Measurements from ENCODE around the gene MAP3K20.
"Not testable (repeated sequence)": the region's sequence is repeated elsewhere in the genome, so short reads cannot be mapped to it uniquely, and the experiment has no call there.

MAP3K20 gene

GRCh38 chr2:173159791-173160463 lies 84.3 kb downstream of the MAP3K20 start:
- H3K4me3 ChIP-seq (ENCODE audit: low read length) = no peak overlapping the region
- no peak for TF ChIP-seq CTCF (conservative IDR thresholded peaks at IDR 0.05; ENCODE audit: low read depth, low read length)
- peak; percentile 87 for DNase-seq (ENCODE audit: low read depth)

GRCh38 chr2:173160618-173161017 lies 85.0 kb downstream of the MAP3K20 start:
- no peak for DNase-seq (ENCODE audit: low read depth)
- TF ChIP-seq CTCF (conservative IDR thresholded peaks at IDR 0.05; ENCODE audit: low read depth, low read length) = no peak
- H3K4me3 ChIP-seq (ENCODE audit: low read length) = no peak overlapping the region

- no peak overlapping the region for H3K4me3 ChIP-seq (ENCODE audit: low read length)
- peak; percentile 49 for DNase-seq (ENCODE audit: low read depth)
- no peak for TF ChIP-seq CTCF (conservative IDR thresholded peaks at IDR 0.05; ENCODE audit: low read depth, low read length)
Observed at GRCh38 chr2:173161040-173161439, 85.4 kb downstream of the MAP3K20 start.

GRCh38 chr2:173161507-173161906 lies 85.9 kb downstream of the MAP3K20 start:
- DNase-seq (ENCODE audit: low read depth) = no peak
- no peak overlapping the region for H3K4me3 ChIP-seq (ENCODE audit: low read length)
- no peak for TF ChIP-seq CTCF (conservative IDR thresholded peaks at IDR 0.05; ENCODE audit: low read depth, low read length)

GRCh38 chr2:173163357-173163756 lies 87.7 kb downstream of the MAP3K20 start:
- not testable (repeated sequence) for DNase-seq (ENCODE audit: low read depth)

GRCh38 chr2:173164396-173164795 lies 88.8 kb downstream of the MAP3K20 start:
- H3K4me3 ChIP-seq (ENCODE audit: low read length) = no peak overlapping the region
- no peak for TF ChIP-seq CTCF (conservative IDR thresholded peaks at IDR 0.05; ENCODE audit: low read depth, low read length)
- no peak for DNase-seq (ENCODE audit: low read depth)

More at GRCh38 chr2:173163357-173163756, 87.7 kb downstream of the MAP3K20 start:
- H3K4me3 ChIP-seq (ENCODE audit: low read length) = not testable (repeated sequence)

- no peak for DNase-seq (ENCODE audit: low read depth)
- no peak for TF ChIP-seq CTCF (conservative IDR thresholded peaks at IDR 0.05; ENCODE audit: low read depth, low read length)
- no peak overlapping the region for H3K4me3 ChIP-seq (ENCODE audit: low read length)
Observed at GRCh38 chr2:173165443-173166238, 90.0 kb downstream of the MAP3K20 start.

Data from retinal pigment epithelial cell (primary cell).